ENCODE measurements around the gene LGALS1.
"Not testable (repeated sequence)": the region's sequence is repeated elsewhere in the genome, so short reads cannot be mapped to it uniquely, and the experiment has no call there.

The LGALS1 gene

DNA sequence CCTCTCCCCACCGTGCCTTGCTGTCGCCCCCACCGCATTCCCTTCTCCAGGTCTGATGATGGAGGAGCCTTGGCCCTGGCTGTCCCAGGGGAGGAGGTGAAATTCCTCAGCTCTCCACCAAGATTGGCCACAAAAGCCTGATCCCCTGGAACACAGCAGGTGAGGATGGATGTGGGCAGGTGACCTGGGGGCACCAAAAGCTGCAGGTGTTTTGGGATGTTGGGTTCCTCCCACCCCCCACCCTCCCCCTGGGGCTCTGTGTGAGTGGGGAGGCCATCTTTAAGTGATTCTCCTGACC lies 22.1 kb downstream of the LGALS1 start:
- TF ChIP-seq GATA1 (IDR thresholded peaks at IDR 0.05; ENCODE audit: low read depth, low read length) (no peak), POLR2A (IDR thresholded peaks at IDR 0.05; ENCODE audit: low read length) (no peak)
- no peak for DNase-seq

DNA sequence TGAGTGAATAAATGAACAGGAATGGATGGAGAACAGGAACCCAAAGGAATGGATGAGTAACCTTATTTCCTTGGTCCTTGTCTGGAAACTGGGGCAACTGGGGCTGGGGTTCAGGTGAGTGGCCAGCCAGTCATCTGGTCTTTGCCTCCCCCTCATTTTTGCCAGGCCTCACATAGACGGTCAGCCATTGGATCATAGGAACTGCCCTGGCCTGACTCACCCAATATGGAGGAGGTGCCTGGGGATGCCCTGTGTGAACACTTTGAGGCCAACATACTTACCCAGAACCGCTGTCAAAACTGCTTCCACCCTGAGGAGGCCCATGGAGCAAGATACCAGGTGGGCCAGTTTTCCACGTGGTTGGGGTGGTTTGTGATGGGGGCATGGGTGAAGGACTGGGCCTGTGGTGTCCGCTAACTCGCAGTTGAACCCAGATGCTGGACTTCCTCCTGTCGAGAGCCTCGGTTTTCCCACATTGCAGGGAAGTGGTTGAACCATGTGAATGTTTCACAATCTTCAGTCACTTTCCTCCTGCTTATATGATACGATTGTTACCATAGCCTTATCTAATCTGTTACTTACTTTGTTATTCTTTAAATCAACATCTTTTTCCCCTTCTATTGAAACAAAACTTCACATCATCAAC lies 25.8 kb downstream of the LGALS1 start:
- no peak for DNase-seq
- TF ChIP-seq POLR2A (IDR thresholded peaks at IDR 0.05; ENCODE audit: low read length) (no peak), GATA1 (IDR thresholded peaks at IDR 0.05; ENCODE audit: low read depth, low read length) (no peak)

DNA sequence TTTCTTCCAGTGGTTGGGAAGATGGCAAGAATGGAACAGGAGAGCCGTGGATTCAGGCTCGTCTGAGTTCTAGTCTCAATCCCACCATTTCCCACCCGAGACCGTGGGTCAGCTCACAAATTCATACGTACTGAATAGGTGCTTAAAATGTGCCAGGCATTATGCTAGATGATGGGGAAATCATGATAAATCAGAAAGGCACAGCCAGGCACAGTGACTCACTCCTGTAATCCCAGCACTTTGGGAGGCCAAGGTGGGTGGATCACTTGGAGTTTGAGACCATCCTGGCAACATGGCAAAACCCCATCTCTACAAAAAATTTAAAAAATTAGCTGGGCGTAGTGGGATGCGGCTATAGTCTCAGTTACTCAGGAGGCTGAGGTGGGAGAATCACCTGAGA lies 28.5 kb downstream of the LGALS1 start:
- TF ChIP-seq GATA1 (IDR thresholded peaks at IDR 0.05; ENCODE audit: low read depth, low read length) (no peak), POLR2A (IDR thresholded peaks at IDR 0.05; ENCODE audit: low read length) (no peak)
- DNase-seq = no peak

DNA sequence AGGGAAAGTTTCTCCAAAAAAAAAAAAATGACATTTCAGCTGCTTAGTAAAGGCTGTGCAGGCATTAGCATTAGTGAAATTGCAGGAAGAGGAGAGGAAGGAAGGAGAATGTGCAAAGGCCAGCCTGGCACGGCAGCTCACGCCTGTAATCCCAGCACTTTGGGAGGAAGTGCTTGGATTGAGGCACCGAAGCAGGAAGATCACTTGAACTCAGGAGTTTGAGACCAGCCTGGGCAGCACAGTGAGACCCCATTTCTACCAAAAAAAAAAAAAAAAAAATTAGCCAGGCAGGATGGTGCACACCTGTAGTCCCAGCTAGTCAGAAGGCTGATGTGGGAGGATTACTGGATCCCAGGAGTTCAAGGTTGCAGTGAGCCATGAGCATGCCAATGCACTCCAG lies 29.2 kb downstream of the LGALS1 start:
- DNase-seq = no peak
- no peak for TF ChIP-seq GATA1 (IDR thresholded peaks at IDR 0.05; ENCODE audit: low read depth, low read length)
- TF ChIP-seq POLR2A (IDR thresholded peaks at IDR 0.05; ENCODE audit: low read length) = no peak

DNA sequence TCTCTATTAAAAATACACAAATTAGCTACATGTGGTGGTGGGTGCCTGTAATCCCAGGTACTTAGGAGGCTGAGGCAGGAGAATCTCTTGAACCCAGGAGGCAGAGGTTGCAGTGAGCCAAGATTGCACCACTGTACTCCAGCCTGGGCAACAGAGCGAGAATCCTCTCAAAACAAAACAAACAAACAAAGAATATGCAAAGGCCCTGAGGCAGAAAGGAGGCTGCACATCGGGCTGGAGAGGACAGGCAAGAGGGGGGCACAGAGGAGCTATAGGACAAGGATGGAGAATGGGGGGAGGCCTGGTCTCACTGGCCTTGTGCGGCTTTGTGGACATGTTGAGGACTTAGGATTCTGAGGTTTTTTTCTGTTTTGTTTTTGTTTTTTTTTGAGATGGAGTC lies 29.8 kb downstream of the LGALS1 start:
- DNase-seq = no peak

DNA sequence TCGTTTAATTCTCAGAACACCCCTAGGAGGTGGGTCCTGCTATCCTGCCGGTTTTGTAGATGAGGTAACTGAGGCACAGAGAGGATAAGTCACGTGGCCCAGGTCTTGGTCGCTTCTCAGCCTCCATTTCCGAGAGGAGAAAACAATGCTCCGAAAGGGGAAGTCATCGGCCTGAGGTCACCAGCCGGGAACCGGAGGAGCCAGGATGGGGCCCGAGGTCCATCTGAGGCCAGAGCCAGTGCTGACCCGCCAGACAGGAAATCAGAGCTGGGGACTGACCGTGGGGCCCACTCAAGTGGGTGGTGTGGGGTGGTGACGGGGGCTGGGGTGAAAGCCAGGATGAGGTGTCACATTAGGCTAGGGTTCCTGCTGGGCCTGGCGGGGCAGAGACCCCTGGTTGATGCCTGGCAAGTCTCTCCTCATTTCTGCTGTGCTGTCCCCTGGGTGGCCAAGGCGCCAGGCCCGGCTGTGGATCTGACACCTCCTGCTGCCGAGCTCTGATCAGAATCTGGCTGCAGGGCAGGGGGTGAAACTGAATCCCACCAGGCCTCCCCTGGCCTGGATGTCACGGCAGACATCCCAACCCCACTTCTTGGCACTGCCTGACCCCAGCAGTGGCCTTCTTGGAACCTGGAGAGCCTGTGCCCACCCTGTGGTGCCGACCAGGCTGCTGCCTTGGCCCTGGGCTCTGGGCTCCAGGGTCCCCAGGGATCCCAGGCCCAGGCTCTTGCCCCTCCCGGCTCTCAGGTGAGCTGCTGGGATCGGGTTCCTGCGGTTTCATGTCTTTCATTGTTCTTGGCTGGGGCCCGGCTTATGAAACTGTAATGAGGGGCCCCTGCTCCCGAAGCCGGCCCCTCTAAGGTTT lies 33.4 kb downstream of the LGALS1 start:
- no peak for DNase-seq
- TF ChIP-seq GATA1 (IDR thresholded peaks at IDR 0.05; ENCODE audit: low read depth, low read length) = no peak
- no peak for TF ChIP-seq POLR2A (IDR thresholded peaks at IDR 0.05; ENCODE audit: low read length)

More for the DNA sequence above, 29.8 kb downstream of the LGALS1 start:
- TF ChIP-seq GATA1 (IDR thresholded peaks at IDR 0.05; ENCODE audit: low read depth, low read length) (no peak), POLR2A (IDR thresholded peaks at IDR 0.05; ENCODE audit: low read length) (no peak)

DNA sequence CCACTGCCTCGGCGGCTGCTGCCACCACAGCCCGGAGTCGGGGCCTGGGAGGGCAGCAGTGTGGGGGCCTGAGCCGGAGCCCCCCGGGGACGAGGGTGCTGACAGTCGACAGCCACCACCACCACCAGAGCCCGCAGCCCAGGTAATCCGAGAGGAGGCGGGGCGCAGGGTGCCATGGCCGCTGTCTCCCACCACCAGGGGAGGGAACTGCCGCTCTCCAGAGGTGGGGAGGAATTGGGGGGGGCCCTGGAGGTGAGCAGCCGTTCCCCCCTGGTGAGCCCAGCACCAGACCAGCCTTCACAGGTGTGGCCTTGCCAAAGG lies 34.0 kb downstream of the LGALS1 start:
- no peak for DNase-seq
- TF ChIP-seq POLR2A (IDR thresholded peaks at IDR 0.05; ENCODE audit: low read length) = no peak
- TF ChIP-seq GATA1 (IDR thresholded peaks at IDR 0.05; ENCODE audit: low read depth, low read length) = no peak

DNA sequence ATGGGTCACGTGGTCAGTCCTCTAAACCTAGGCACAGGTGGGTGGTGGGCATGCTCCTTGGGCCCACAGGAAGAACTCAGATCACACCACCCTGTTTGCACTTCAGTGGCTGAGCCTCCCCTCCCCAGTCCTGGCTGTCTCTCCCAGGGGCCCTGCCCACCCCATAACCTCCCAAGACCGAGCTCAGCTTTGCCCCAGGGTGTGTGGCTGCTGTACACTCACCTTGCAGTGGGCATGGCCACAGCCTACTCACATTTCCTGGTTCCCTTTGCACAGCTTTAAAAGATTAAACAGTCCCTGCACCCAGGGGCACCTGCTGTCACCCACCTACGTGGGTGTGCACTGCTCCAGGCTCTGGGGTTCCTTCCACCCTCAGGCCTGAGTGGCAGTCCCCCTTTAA lies 35.2 kb downstream of the LGALS1 start:
- no peak for DNase-seq
- TF ChIP-seq GATA1 (IDR thresholded peaks at IDR 0.05; ENCODE audit: low read depth, low read length) (no peak), POLR2A (IDR thresholded peaks at IDR 0.05; ENCODE audit: low read length) (no peak)

DNA sequence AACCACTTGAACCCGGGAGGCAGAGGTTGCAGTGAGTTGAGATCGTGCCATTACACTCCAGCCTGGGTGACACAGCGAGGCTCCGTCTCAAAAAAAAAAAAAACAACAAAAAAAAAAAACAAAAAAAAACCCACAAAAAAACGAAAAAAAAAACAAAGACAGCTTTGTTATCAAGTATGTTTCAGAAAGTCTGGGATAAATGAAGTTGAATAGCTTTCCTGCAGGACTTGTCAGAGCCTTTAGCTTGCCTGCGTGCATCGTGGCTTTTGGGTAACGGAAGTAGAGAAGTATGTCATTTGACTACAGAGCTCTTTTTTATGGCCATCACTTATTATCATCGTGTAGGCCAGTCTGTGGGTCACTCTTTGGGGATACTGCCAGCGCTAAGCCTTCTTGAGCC lies 36.1 kb downstream of the LGALS1 start:
- no peak for TF ChIP-seq POLR2A (IDR thresholded peaks at IDR 0.05; ENCODE audit: low read length)
- TF ChIP-seq GATA1 (IDR thresholded peaks at IDR 0.05; ENCODE audit: low read depth, low read length) = no peak
- no peak for DNase-seq

DNA sequence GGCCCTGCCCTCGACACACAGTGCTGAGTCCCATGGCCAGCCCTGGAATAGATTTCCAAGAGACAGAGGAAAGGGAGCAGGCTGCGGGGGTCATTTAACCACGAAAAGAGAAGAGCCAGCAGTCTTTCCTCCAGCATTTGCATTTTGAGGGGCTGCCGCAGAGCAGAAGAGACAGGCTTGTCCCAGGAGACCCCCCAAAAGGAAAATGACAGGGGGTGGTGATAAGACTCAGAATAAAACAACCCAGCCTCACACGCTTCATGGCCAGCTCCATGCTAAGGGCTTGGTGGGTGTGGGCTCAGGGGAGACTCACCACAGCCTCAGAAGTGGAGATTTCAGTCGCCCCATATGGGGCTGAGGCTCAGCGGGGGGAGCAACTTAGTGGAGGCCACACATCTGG lies 38.3 kb downstream of the LGALS1 start:
- TF ChIP-seq GATA1 (IDR thresholded peaks at IDR 0.05; ENCODE audit: low read depth, low read length) (no peak), POLR2A (IDR thresholded peaks at IDR 0.05; ENCODE audit: low read length) (no peak)
- DNase-seq = no peak

DNA sequence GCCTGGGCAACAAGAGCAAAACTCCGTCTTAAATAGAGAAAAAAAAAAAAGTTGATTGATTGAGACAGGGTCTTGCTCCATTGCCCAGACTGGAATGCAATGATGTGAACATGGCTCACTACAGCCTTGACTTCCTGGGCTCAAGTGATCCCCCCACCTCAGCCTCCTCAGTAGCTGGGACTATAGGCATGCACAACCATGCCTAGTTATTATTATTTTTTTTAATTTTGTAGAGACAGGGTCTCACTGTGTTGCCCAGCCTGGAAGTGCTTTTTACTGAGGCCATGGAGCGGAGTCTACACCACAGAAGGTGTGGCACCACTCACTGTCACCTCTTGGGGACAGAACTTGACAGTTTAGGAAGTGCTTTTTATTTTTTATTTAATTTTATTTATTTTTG lies 39.2 kb downstream of the LGALS1 start:
- TF ChIP-seq POLR2A (IDR thresholded peaks at IDR 0.05; ENCODE audit: low read length) (no peak), GATA1 (IDR thresholded peaks at IDR 0.05; ENCODE audit: low read depth, low read length) (no peak)
- DNase-seq = no peak

DNA sequence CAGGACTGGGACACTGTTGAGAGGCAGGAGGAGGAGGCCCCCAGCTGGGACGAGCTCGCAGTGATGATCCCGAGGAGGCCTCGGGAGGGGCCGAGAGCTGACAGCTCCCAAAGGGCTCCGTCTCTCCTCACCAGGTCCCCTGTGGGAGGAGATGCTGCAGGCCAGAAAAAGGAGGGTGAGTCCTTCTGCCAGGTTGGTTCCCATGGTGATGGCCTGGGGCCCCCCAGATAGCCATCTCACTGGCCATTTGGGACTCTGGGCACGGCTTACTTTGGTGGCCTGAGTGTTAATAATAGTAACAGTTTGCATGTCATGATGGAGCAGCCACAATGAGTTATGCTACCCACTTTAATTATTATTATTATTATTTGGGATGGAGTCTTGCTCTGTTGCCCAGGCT lies 40.3 kb downstream of the LGALS1 start:
- TF ChIP-seq GATA1 (IDR thresholded peaks at IDR 0.05; ENCODE audit: low read depth, low read length) (no peak), POLR2A (IDR thresholded peaks at IDR 0.05; ENCODE audit: low read length) (no peak)
- DNase-seq = no peak

DNA sequence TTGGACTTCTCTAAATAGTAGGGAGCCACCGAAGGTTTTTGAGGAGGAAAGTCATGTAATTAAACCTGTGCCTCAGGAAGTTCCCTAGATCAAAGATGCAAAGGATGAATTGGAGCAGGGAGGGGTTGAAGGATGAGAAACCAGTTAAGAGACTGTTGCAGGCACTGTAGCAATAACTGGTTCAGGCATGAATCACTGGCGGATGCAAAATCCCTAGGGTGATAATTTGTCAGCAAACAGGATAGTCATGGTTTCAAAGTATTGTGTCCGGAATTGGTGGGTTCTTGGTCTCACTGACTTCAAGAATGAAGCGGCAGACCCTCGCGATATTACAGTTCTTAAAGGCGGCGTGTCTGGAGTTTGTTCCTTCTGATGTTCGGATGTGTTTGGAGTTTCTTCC lies 41.3 kb downstream of the LGALS1 start:
- DNase-seq = no peak
- TF ChIP-seq GATA1 (IDR thresholded peaks at IDR 0.05; ENCODE audit: low read depth, low read length) (no peak), POLR2A (IDR thresholded peaks at IDR 0.05; ENCODE audit: low read length) (no peak)

DNA sequence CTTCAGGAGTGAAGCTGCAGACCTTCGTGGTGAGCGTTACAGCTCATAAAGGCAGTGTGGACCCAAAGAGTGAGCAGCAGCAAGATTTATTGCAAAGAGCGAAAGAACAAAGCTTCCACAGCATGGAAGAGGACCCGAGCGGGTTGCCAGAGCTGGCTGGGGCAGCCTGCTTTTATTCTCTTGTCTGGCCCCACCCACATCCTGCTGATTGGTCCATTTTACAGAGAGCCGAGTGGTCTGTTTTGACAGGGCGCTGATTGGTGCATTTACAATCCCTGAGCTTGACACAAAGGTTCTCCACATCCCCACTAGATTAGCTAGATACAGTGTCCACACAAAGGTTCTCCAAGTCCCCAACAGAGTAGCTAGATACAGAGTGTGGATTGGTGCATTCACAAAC lies 41.8 kb downstream of the LGALS1 start:
- not testable (repeated sequence) for DNase-seq

DNA sequence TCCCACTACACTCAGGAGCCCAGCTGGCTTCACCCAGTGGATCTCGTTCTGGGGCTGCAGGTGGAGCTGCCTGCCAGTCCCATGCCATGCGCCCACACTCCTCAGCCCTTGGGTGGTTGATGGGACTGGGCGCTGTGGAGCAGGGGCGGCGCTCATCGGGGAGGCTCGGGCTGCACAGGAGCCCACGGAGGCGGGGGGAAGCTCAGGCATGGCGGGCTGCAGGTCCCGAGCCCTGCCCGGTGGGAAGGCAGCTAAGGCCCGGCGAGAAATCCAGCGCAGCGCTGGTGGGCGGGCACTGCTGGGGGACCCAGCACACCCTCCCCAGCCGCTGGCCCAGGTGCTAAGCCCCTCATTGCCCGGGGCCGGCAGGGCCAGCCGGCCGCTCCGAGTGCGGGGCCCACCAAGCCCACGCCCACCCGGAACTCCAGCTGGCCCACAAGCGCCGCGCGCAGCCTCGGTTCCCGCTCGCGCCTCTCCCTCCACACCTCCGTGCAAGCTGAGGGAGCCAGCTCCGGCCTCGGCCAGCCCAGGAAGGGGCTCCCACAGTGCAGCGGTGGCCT lies 42.4 kb downstream of the LGALS1 start:
- DNase-seq = not testable (repeated sequence)
